NCI-H2029 (cell line): ENCODE data around the gene NRIP2.

Experiments
- DNase-seq: peaks from one replicate; lab custom pipeline; 2025; lab: John Stamatoyannopoulos, UW

Gene NRIP2

GRCh38 chr12:2805143-2805520, 29.7 kb downstream of the NRIP2 start:
- no peak for DNase-seq

- no peak for DNase-seq
Observed at GRCh38 chr12:2804393-2805142, 30.3 kb downstream of the NRIP2 start.

- no peak for DNase-seq
Observed at GRCh38 chr12:2803635-2804392, 31.0 kb downstream of the NRIP2 start.

- no peak for DNase-seq
Observed at GRCh38 chr12:2801044-2801783, 33.6 kb downstream of the NRIP2 start.

GRCh38 chr12:2800046-2800570, 34.7 kb downstream of the NRIP2 start:
- peak; percentile 64 for DNase-seq

GRCh38 chr12:2797721-2798418, 37.0 kb downstream of the NRIP2 start:
- DNase-seq = no peak

- no peak for DNase-seq
Observed at GRCh38 chr12:2796187-2796666, 38.6 kb downstream of the NRIP2 start.

GRCh38 chr12:2795291-2796186, 39.3 kb downstream of the NRIP2 start:
- peak; percentile 41 for DNase-seq

- DNase-seq = peak; percentile 93
Observed at GRCh38 chr12:2794736-2795289, 40.0 kb downstream of the NRIP2 start, which contains the start of gene FKBP4. TSS of gene FKBP4 (plus strand) at chr12:2794970. CDS start at chr12:2795140, 170 bp downstream.

- no peak for DNase-seq
Observed at GRCh38 chr12:2794191-2794735, 40.6 kb downstream of the NRIP2 start.

GRCh38 chr12:2793561-2793960, 41.3 kb downstream of the NRIP2 start:
- DNase-seq = no peak

- DNase-seq = no peak
Observed at GRCh38 chr12:2792671-2793500, 41.9 kb downstream of the NRIP2 start.

- DNase-seq = no peak
Observed at GRCh38 chr12:2791089-2791488, 43.7 kb downstream of the NRIP2 start.

- DNase-seq = no peak
Observed at GRCh38 chr12:2785017-2785416, 49.8 kb downstream of the NRIP2 start.

- DNase-seq = peak; percentile 83
Observed at GRCh38 chr12:2783936-2784600, 50.8 kb downstream of the NRIP2 start.

- no peak for DNase-seq
Observed at GRCh38 chr12:2779281-2779680, 55.6 kb downstream of the NRIP2 start.

GRCh38 chr12:2776129-2776806, 58.6 kb downstream of the NRIP2 start:
- DNase-seq = no peak

GRCh38 chr12:2775431-2775830, 59.4 kb downstream of the NRIP2 start:
- no peak for DNase-seq
